Lung (tissue), 12 donors: ENCODE data around the gene AMIGO3. TPM values are rescaled to one million over a fixed set of nuclear protein-coding genes. Genes with fewer than 3 reads are reported as not detected.

Source experiments
- ATAC-seq: fragments of 200-7000 bp; cut with Tn5 transposase; one replicate; pipeline ENCODE4 v1.9.1; 2020; ENCODE audit warnings: moderate number of reproducible peaks; ENCODE audit not compliant: insufficient read depth, low FRiP score
- DNase-seq, 3 donors: peaks; one replicate each; pipeline ENCODE4 v3.0.0-alpha.2; 2013 to 2017
- H3K27ac ChIP-seq, 2 donors: one replicate each; pipeline ENCODE4 v1.5.1; 2013; ENCODE audit warnings: mild to moderate bottlenecking in 2 of 2, moderate library complexity in 2 of 2, control low read depth in 1 of 2, inconsistent platforms in 1 of 2, low read depth in 1 of 2, low read length in 1 of 2
- H3K27me3 ChIP-seq, 3 donors: one replicate each; pipeline ENCODE4 v1.5.1; 2013; ENCODE audit warnings: low read length in 2 of 3; ENCODE audit not compliant: control insufficient read depth in 3 of 3, insufficient read depth in 3 of 3
- H3K36me3 ChIP-seq, 4 donors: one replicate each; pipeline ENCODE4 v1.5.1; 2013; ENCODE audit warnings: low read length in 4 of 4, mild to moderate bottlenecking in 1 of 4, moderate library complexity in 1 of 4; ENCODE audit not compliant: control insufficient read depth in 4 of 4, insufficient read depth in 4 of 4
- H3K4me1 ChIP-seq, 5 donors: one replicate each; pipeline ENCODE4 v1.5.1; 2013; ENCODE audit warnings: low read length in 5 of 5, mild to moderate bottlenecking in 2 of 5, moderate library complexity in 1 of 5; ENCODE audit not compliant: control insufficient read depth in 5 of 5, insufficient read depth in 5 of 5
- H3K4me3 ChIP-seq: one replicate; pipeline ENCODE4 v1.5.1; 2013; ENCODE audit warnings: mild to moderate bottlenecking, control low read depth, moderate library complexity
- H3K9ac ChIP-seq, 2 donors: one replicate each; pipeline ENCODE4 v1.5.1; 2013; ENCODE audit warnings: low read length in 2 of 2, control low read depth in 1 of 2; ENCODE audit not compliant: insufficient read depth in 1 of 2
- H3K9me3 ChIP-seq, 4 donors: one replicate each; pipeline ENCODE4 v1.5.1; 2013; ENCODE audit warnings: low read length in 3 of 4, mild to moderate bottlenecking in 1 of 4, moderate library complexity in 1 of 4; ENCODE audit not compliant: control insufficient read depth in 4 of 4, insufficient read depth in 3 of 4
- WGBS, 2 donors: extraction: QIAGEN DNeasy Blood & Tissue Kit; methylation state at CpG; one replicate each; pipeline ENCODE4 v1.1.7; 2013; 5-methylcytosine and 5-hydroxymethylcytosine counted together
- polyA plus RNA-seq, 2 donors: library from polyadenylated mRNA; stranded (reverse); fragments of 200-250 nt; gene quantifications; one replicate each; pipeline ENCODE4 v1.2.1, GENCODE V29; 2013
- total RNA-seq, 2 donors: library from RNA; depleted of rRNA in 1 of 2; stranded (reverse); fragments of >200 nt in 1 of 2; gene quantifications; one replicate each; pipeline ENCODE4 v1.2.1, GENCODE V29; 2014 to 2021
- TF ChIP-seq, protein P1 (sequence below): IDR thresholded peaks from 2 replicates; pipeline ENCODE4 v1.5.1; 2012; ENCODE audit warnings: mild to moderate bottlenecking; ENCODE audit errors: control extremely low read depth, extremely low read depth
- donor health status: control.
- donor health status: control.
- donor health status: Bipolar disorder and iron deficiency.
- donor health status: healthy.
- donor health status: DM: yes; HTN: yes; CAD: no.

The AMIGO3 gene
- total and polyA plus RNA-seq, 4 donors, result 0.25 to 0.63 (median 0.51) TPM; not detected in 1

- Histone ChIP-seq H3K4me3 (no peak overlapping the region), H3K9me3 (no peaks in the 10 kb centered on the region), H3K27ac (no peak overlapping the region), H3K9ac (no peak overlapping the region), H3K4me1 (peaks cover 0 to 15% (median 0%) of the 10 kb centered on the region in 5 donors), H3K27me3 (no peaks in the 10 kb centered on the region), H3K36me3 (peaks cover 0 to 8% (median 2%) of the 10 kb centered on the region in 4 donors)
- TF ChIP-seq, protein P1, sequence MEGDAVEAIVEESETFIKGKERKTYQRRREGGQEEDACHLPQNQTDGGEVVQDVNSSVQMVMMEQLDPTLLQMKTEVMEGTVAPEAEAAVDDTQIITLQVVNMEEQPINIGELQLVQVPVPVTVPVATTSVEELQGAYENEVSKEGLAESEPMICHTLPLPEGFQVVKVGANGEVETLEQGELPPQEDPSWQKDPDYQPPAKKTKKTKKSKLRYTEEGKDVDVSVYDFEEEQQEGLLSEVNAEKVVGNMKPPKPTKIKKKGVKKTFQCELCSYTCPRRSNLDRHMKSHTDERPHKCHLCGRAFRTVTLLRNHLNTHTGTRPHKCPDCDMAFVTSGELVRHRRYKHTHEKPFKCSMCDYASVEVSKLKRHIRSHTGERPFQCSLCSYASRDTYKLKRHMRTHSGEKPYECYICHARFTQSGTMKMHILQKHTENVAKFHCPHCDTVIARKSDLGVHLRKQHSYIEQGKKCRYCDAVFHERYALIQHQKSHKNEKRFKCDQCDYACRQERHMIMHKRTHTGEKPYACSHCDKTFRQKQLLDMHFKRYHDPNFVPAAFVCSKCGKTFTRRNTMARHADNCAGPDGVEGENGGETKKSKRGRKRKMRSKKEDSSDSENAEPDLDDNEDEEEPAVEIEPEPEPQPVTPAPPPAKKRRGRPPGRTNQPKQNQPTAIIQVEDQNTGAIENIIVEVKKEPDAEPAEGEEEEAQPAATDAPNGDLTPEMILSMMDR, result peak; percentile 59
- DNase-seq (peak; percentile 66 to 77 (median 71)), ATAC-seq (no peak)
- 42 to 48% methylated on average over 11 of the region's 11 CpGs for WGBS, 2 donors
Observed at GRCh38 chr3:49671291-49672288, 47.9 kb downstream of the AMIGO3 start.

DNA sequence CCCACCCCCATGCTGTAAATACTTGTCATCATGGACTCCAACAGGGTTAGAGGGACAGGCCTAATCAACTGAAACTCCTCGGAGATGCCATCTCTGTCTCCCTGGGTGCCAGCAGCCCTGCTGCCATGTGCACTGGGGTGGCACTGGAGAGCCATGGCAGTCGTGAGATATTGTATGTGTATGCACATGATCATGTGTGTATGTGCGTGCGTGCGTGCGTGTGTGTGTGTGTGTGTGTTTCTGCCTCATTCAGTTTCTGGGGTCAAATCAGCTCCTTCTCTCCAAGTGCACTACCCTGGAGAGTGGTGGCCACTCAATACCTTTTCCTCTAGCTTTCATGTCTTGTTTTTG, 48.6 kb downstream of the AMIGO3 start:
- DNase-seq (no peak), ATAC-seq (no peak)
- peaks cover 0 to 15% (median 0%) of the 10 kb centered on the region in 5 donors for H3K4me1 ChIP-seq
- H3K27ac ChIP-seq, result no peak overlapping the region
- no peaks in the 10 kb centered on the region for H3K27me3 ChIP-seq
- 64 to 72% methylated on average over 6 of the region's 6 CpGs for WGBS, 2 donors
- TF ChIP-seq, protein P1, result no peak
- no peaks in the 10 kb centered on the region for H3K9me3 ChIP-seq
- no peak overlapping the region for H3K4me3 ChIP-seq
- H3K36me3 ChIP-seq, result peaks cover 0 to 3% (median 1%) of the 10 kb centered on the region in 4 donors
- no peak overlapping the region for H3K9ac ChIP-seq

- H3K4me3 ChIP-seq, result no peak overlapping the region
- H3K9ac ChIP-seq, result no peak overlapping the region
- TF ChIP-seq, protein P1, result no peak
- H3K36me3 ChIP-seq, result no peaks in the 10 kb centered on the region
- no peaks in the 10 kb centered on the region for H3K9me3 ChIP-seq
- no peak overlapping the region for H3K27ac ChIP-seq
- H3K27me3 ChIP-seq, result no peaks in the 10 kb centered on the region
- DNase-seq (no peak), ATAC-seq (no peak)
- H3K4me1 ChIP-seq, result peaks cover 0 to 6% (median 0%) of the 10 kb centered on the region in 5 donors
- 77 to 88% methylated on average over 3 of the region's 3 CpGs for WGBS, 2 donors
Observed at GRCh38 chr3:49669352-49669751, 50.1 kb downstream of the AMIGO3 start.
